OCI-LY3 (cell line): ENCODE measurements around the gene EPS15.

Experiments
- H2AFZ ChIP-seq: fragments of 200-600, 300-600 bp; shearing (Covaris generic); 2 replicates; pipeline ENCODE4 v1.6.0; 2014; ENCODE audit warnings: antibody characterized with exemption, low read depth, low read length
- H3K27ac ChIP-seq: fragments of 200-600, 300-600 bp; sonication (generic); 2 replicates; pipeline ENCODE4 v1.5.1; 2014; ENCODE audit warnings: mild to moderate bottlenecking, low read length, moderate library complexity, mixed read lengths
- H3K27me3 ChIP-seq: fragments of 200-600, 300-600 bp; sonication (generic); 2 replicates; pipeline ENCODE4 v1.6.1; 2014; ENCODE audit warnings: low read depth, low read length, mixed read lengths
- H3K36me3 ChIP-seq: fragments of 200-600, 300-600 bp; sonication (generic); replicated peaks from 2 replicates; pipeline ENCODE3; 2014; ENCODE audit warnings: low read depth, low read length, mixed read lengths
- H3K4me1 ChIP-seq: fragments of 300-600, 200-600 bp; sonication (generic); 2 replicates; pipeline ENCODE4 v1.6.1; 2014; ENCODE audit warnings: low read length, mixed read lengths
- H3K4me2 ChIP-seq: fragments of 200-600, 300-600 bp; sonication (generic); 2 replicates; pipeline ENCODE4 v1.6.1; 2014; ENCODE audit warnings: low read length, mixed read lengths
- H3K4me3 ChIP-seq: fragments of 300-600, 200-600 bp; sonication (generic); 2 replicates; pipeline ENCODE4 v1.5.1; 2014; ENCODE audit warnings: antibody characterized with exemption, mild to moderate bottlenecking, low read length, moderate library complexity
- H3K79me2 ChIP-seq: fragments of 300-600, 200-600 bp; shearing (Covaris generic); 2 replicates; pipeline ENCODE4 v1.6.1; 2014; ENCODE audit warnings: mild to moderate bottlenecking, low read length, mixed read lengths
- H3K9ac ChIP-seq: fragments of 300-600, 200-600 bp; shearing (Covaris generic); 2 replicates; pipeline ENCODE4 v1.6.0; 2014; ENCODE audit warnings: mild to moderate bottlenecking, low read length, moderate library complexity
- H3K9me3 ChIP-seq: fragments of 200-600, 300-600 bp; shearing (Covaris generic); 2 replicates; pipeline ENCODE4 v1.6.1; 2014; ENCODE audit warnings: low read length, mixed read lengths; ENCODE audit not compliant: insufficient read depth
- H4K20me1 ChIP-seq: fragments of 200-600, 300-600 bp; sonication (generic); 2 replicates; pipeline ENCODE4 v1.6.1; 2016; ENCODE audit warnings: low read length, mixed read lengths; ENCODE audit not compliant: insufficient read depth
- EZH2phosphoT487 ChIP-seq: fragments of 200-600 bp; shearing (Covaris generic); IDR thresholded peaks from 2 replicates; pipeline ENCODE4 v1.6.1; 2018; ENCODE audit warnings: antibody characterized with exemption, mixed run types, low read depth
- TF ChIP-seq, protein P1 (sequence below): fragments of 200-600, 300-600 bp; sonication (generic); IDR thresholded peaks from 2 replicates; pipeline ENCODE4 v1.5.1; 2014; ENCODE audit warnings: antibody characterized with exemption, low read length, low read depth

EPS15 gene

DNA sequence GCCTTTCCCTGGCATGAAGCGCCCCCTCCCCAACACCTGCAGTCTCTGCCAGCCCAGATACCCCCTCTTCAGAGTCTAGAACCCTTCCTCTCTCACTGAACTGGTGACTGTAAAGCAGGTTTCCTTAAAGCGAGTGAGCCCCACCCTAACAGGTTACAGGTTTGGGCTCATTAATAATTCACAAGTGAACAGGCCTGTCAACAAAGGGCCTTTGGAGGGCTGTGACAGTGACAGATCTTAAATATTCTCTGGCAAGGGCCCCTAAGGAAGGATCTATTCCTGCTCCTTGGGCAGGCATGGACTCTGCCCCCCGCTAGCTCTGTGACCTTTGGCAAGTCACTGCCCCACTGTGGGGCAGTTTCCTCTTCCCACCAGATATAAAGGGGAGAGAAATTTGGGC lies 183.1 kb downstream of the EPS15 start:
- H2AFZ ChIP-seq: no peak overlapping the region
- no peak overlapping the region for H3K9ac ChIP-seq
- TF ChIP-seq EZH2phosphoT487: no peak
- TF ChIP-seq, protein P1, sequence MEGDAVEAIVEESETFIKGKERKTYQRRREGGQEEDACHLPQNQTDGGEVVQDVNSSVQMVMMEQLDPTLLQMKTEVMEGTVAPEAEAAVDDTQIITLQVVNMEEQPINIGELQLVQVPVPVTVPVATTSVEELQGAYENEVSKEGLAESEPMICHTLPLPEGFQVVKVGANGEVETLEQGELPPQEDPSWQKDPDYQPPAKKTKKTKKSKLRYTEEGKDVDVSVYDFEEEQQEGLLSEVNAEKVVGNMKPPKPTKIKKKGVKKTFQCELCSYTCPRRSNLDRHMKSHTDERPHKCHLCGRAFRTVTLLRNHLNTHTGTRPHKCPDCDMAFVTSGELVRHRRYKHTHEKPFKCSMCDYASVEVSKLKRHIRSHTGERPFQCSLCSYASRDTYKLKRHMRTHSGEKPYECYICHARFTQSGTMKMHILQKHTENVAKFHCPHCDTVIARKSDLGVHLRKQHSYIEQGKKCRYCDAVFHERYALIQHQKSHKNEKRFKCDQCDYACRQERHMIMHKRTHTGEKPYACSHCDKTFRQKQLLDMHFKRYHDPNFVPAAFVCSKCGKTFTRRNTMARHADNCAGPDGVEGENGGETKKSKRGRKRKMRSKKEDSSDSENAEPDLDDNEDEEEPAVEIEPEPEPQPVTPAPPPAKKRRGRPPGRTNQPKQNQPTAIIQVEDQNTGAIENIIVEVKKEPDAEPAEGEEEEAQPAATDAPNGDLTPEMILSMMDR: no peak
- H3K9me3 ChIP-seq: no peaks in the 10 kb centered on the region
- no peak overlapping the region for H3K27ac ChIP-seq
- H3K4me2 ChIP-seq: no peak overlapping the region
- no peak overlapping the region for H3K4me3 ChIP-seq
- no peaks in the 10 kb centered on the region for H3K79me2 ChIP-seq
- no peaks in the 10 kb centered on the region for H4K20me1 ChIP-seq
- H3K4me1 ChIP-seq: peaks cover 7% of the 10 kb centered on the region
- no peaks in the 10 kb centered on the region for H3K36me3 ChIP-seq
- no peaks in the 10 kb centered on the region for H3K27me3 ChIP-seq

DNA sequence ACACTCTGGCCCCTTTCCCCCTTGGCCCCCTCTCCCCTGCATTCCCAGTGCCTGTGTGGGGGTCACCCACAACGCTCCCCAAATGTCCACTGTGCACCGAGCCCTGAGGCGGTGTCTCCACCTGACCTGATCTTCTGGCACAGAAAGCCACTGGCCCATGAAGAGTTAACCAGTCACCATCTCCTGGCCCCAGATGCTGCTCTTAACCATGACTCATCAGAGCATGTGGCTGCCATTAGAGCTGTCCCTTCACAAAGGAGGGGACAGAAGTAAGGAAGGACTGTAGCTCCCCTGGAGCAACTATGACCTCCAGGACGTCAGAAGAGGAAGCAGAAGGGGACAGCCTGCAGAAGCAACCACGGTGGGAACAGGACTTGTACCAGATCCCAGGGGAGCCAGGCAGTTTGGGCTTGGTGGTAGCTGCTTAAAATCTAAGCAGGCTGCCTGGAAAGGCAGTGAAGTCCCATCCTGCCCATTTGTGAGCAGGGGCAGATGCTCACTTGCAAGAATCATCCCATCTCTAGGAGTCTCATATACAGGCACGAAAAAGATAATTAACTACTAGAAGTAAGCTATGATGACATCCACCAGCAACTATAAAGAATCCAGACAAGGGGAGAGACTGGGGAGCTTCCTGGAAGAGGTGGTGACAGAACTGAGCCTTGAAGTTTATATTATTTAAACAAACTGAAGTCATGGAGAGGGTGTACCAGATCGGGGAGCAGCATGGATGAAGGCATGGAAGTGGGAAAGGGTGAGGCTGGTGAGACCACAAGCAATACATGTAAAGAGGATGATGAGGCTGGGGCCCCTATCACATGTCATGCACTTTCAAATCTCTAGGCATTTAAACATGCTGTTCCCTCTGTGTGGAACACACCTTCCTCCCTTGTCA lies 187.6 kb downstream of the EPS15 start:
- Histone ChIP-seq H3K27me3 (0 out of 2 replicates have a peak, but pooled peaks cover 6% of the 10 kb centered on the region), H4K20me1 (no peaks in the 10 kb centered on the region), H3K27ac (no peak overlapping the region), H3K4me2 (peak overlapping the region; percentile 96), H3K36me3 (no peaks in the 10 kb centered on the region), H2AFZ (peak overlapping the region; percentile 60; the same call in 1 of the 2 replicates), H3K9ac (peak overlapping the region; percentile 62; the same call in 1 of the 2 replicates), H3K79me2 (no peaks in the 10 kb centered on the region), H3K9me3 (no peaks in the 10 kb centered on the region), H3K4me1 (peaks cover 11% of the 10 kb centered on the region), H3K4me3 (peak overlapping the region; percentile 87)
- no peak for TF ChIP-seq EZH2phosphoT487
- TF ChIP-seq, protein P1: no peak

DNA sequence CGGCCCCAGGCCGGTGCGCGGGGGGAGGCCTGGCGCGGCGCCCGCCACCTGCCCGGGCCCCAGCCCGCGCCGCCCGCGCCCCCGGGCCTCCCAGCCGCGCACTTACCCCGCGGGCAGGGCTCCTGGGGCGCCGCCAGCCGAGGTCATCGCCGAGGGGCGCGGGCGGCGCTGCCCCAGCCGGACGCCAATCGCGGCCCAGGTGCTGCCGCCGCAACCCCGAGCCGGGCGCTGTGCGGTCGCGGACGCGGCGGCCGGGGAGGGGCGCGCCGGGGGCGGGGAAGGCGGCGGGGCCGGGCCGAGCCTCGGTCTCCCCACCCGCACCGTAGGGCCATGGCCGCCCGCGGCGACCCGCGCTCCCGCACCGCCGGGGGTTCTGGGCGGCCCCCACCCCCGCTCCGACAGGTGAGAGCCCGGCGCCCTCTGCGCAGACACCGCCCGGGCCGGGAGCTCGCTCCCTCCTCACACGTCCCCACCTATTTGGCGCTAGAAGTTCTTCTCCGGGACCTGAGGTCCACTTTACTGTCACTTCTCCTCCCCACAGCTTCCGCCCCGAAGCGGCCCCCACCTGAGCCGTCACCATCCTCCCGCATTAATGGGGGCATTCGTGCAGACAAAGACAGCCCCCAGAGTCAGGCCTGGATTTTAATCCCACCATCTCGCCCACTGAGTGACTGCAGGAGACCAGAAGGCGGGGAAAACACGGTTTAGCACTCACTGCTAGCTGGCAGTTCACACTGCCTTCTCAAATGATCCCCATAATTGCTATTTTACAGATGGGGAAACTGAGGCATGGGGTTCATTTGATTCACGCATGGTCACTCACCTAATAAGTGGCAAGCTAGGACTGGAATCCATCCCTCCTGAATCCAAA lies 188.5 kb downstream of the EPS15 start, which contains the start of gene TTC39A:
Gene TTC39A, minus strand, starts transcription at position 232 of the 871 bp plus-strand sequence. Its CDS starts 85 bp downstream, at position 147.
- H4K20me1 ChIP-seq: no peaks in the 10 kb centered on the region
- H3K27me3 ChIP-seq: 0 out of 2 replicates have a peak, but pooled peaks cover 6% of the 10 kb centered on the region
- H3K36me3 ChIP-seq: no peaks in the 10 kb centered on the region
- H2AFZ ChIP-seq: peak within 1 kb of the TSS; percentile 60
- H3K4me1 ChIP-seq: peaks cover 11% of the 10 kb centered on the region
- H3K79me2 ChIP-seq: no peaks in the 10 kb centered on the region
- H3K27ac ChIP-seq: no peak within 1 kb of the TSS
- H3K9me3 ChIP-seq: no peaks in the 10 kb centered on the region
- peak within 1 kb of the TSS; percentile 87 for H3K4me3 ChIP-seq
- H3K4me2 ChIP-seq: peak within 1 kb of the TSS; percentile 96
- no peak for TF ChIP-seq EZH2phosphoT487
- TF ChIP-seq, protein P1: no peak
- H3K9ac ChIP-seq: peak within 1 kb of the TSS; percentile 62
